ENCODE measurements around the gene SLC9A6. TPM values are rescaled to one million over a fixed set of nuclear protein-coding genes. Genes with fewer than 3 reads are reported as not detected.

The SLC9A6 gene
- total and polyA plus RNA-seq, 2 of the 13 experiments (the other 11 are each of a cell fraction or from before 2014, with no cell fraction given), result 3.9 to 8.0 TPM

GRCh38 chrX:135974279-135974856 lies 10.9 kb upstream of the SLC9A6 start (continued):
- TF ChIP-seq AKNA (CRISPR knock-in tag; IDR thresholded peaks at IDR 0.05; ENCODE audit: borderline replicate concordance) (no peak), ARNTL (CRISPR knock-in tag; IDR thresholded peaks at IDR 0.05) (no peak)

GRCh38 chrX:135975421-135975820 lies 9.8 kb upstream of the SLC9A6 start:
- Histone ChIP-seq H4K20me1 (ENCODE audit: insufficient read depth, low read length) (no peaks in the 10 kb centered on the region), H3K9ac (ENCODE audit: insufficient read depth, low read depth, low read length) (no peak overlapping the region), H3K9me3 (ENCODE audit: low read length) (no peaks in the 10 kb centered on the region), H2AFZ (ENCODE audit: low read length) (no peak overlapping the region), H3K4me2 (ENCODE audit: low read depth, low read length) (no peak overlapping the region), H3K4me3 (replicated peaks in 1 of 3; ENCODE audit: insufficient read depth in 1 of 3, low read depth in 2 of 3, low read length in 3 of 3) (no peak overlapping the region), H3K27me3 (ENCODE audit: control insufficient read depth in 1 of 2, insufficient read depth in 2 of 2, low read length in 2 of 2) (no peaks in the 10 kb centered on the region; a peak in 1 of 5 replicates), H3K4me1 (ENCODE audit: insufficient read depth, low read length) (peaks cover 15% of the 10 kb centered on the region; the same call in 1 of the 2 replicates), H3K36me3 (replicated peaks in 1 of 2; ENCODE audit: control insufficient read depth in 1 of 2, insufficient read depth in 2 of 2, low read length in 2 of 2) (no peaks in the 10 kb centered on the region), H3K27ac (ENCODE audit: extremely low read length, insufficient read depth, low read length) (no peak overlapping the region), H3K79me2 (ENCODE audit: insufficient read depth, low read length) (peaks cover 14% of the 10 kb centered on the region)
- FAIRE-seq (no peak), DNase-seq (ENCODE audit: low spot score) (no peak), ATAC-seq (no peak)
- ChIA-PET CTCF (ENCODE audit: low intra/inter-chr PET ratio, low total read pairs) (no interaction called here), POLR2A (interaction anchor here (1.2 kb wide), 1 partner anchor 10 kb away, joined by 3 read pairs; the partner anchor contains the start of gene SLC9A6)
- no TSS peak for BruUV-seq (replicated peaks)
- 100% methylated on average over 1 of the region's 1 CpG for WGBS (ENCODE audit: low lambda C conversion rate)
- intact Hi-C loops (cut with micrococcal nuclease; ENCODE audit: unreplicated experiment) (no loop called here), in situ Hi-C loops (cut with HindIII; ENCODE audit: extremely low pct_ligation_motif_present, low pct_unique_long_range_greater_than_20kb) (no loop called here)
- TF ChIP-seq ZFY (CRISPR knock-in tag; IDR thresholded peaks at IDR 0.05) (no peak), KLF16 (CRISPR knock-in tag; IDR thresholded peaks at IDR 0.05) (no peak), ZNF605 (CRISPR knock-in tag; IDR thresholded peaks at IDR 0.05) (no peak), SRF (IDR thresholded peaks at IDR 0.05; ENCODE audit: low read depth, low read length) (no peak), HMG20A (CRISPR knock-in tag; IDR thresholded peaks at IDR 0.05; ENCODE audit: borderline replicate concordance) (no peak), TRAFD1 (CRISPR knock-in tag; IDR thresholded peaks at IDR 0.05; ENCODE audit: borderline replicate concordance) (no peak), E2F2 (CRISPR knock-in tag; IDR thresholded peaks at IDR 0.05; ENCODE audit: borderline replicate concordance) (no peak), ZNF430 (CRISPR knock-in tag; IDR thresholded peaks at IDR 0.05) (no peak), MXD4 (CRISPR knock-in tag; IDR thresholded peaks at IDR 0.05) (no peak), TCF7 (IDR thresholded peaks at IDR 0.05; ENCODE audit: low read depth) (no peak), SIX4 (CRISPR knock-in tag; IDR thresholded peaks at IDR 0.05) (no peak), ZSCAN21 (CRISPR knock-in tag; IDR thresholded peaks at IDR 0.05; ENCODE audit: borderline replicate concordance) (no peak), ZNF331 (CRISPR knock-in tag; IDR thresholded peaks at IDR 0.05) (no peak)
